Adrenal gland (tissue), 5 donors: ENCODE data around the gene TMED7.
"Not testable (repeated sequence)": the region's sequence is repeated elsewhere in the genome, so short reads cannot be mapped to it uniquely, and the experiment has no call there.

Experiments used
- CTCF ChIP-seq, 6 experiments: fragments of 450-650 bp in 4 of 6; fragments of 200-600 bp in 2 of 6; sonication (generic) in 1 of 6; IDR thresholded peaks; 1 replicate in 5 of 6; 2 replicates in 1 of 6; pipeline versions ENCODE4 v1.5.1 to v1.8.0; 2016 to 2021; ENCODE audit warnings: antibody characterized with exemption in 6 of 6, mild to moderate bottlenecking in 2 of 6, moderate library complexity in 1 of 6
- POLR2A ChIP-seq, 2 donors: fragments of 450-650 bp; IDR thresholded peaks; one replicate each; pipeline ENCODE4 v1.6.1; 2017; ENCODE audit warnings: antibody characterized with exemption in 2 of 2, mild to moderate bottlenecking in 2 of 2, moderate library complexity in 1 of 2
- donor health status: DM: no; HTN: no; CAD: no.

DNA sequence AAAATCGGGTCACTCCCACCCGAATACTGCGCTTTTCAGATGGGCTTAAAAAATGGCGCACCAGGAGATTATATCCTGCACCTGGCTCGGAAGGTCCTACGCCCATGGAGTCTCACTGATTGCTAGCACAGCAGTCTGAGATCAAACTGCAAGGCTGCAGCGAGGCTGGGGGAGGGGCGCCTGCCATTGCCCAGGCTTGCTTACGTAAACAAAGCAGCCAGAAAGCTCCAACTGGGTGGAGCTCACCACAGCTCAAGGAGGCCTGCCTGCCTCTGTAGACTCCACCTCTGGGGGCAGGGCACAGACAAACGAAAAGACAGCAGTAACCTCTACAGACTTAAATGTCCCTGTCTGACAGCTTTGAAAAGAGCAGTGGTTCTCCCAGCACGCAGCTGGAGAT, 48.9 kb upstream of the TMED7 start:
- not testable (repeated sequence) for TF ChIP-seq CTCF, POLR2A (IDR thresholded peaks at IDR 0.05)
